H1 (cell line): ENCODE results near the gene SEZ6. TPM values are rescaled to one million over a fixed set of nuclear protein-coding genes. Genes with fewer than 3 reads are reported as not detected.

Experiments
- CTCF ChIA-PET: fragments of 300-600 bp; sonication (Branson Sonifier 250); formaldehyde crosslinking; loops from one replicate; lab custom pipeline; 2021; ENCODE audit not compliant: partially characterized antibody; lab: Charles Lee
- POLR2A ChIA-PET: fragments of 300-600 bp; sonication (Branson Sonifier 250); formaldehyde crosslinking; loops from one replicate; lab custom pipeline; 2021; ENCODE audit warnings: inconsistent platforms; ENCODE audit not compliant: partially characterized antibody; lab: Charles Lee
- DNase-seq, 2 experiments: peaks; one replicate each; pipeline versions ENCODE4 v3.0.0 to v3.0.0-alpha.2; 2010 to 2022; ENCODE audit warnings: low spot score in 2 of 2, low read depth in 1 of 2, mixed read lengths in 1 of 2
- FAIRE-seq: peaks from 2 replicates; lab custom pipeline; 2011; peaks lifted over from hg19 to GRCh38; lab: Jason Lieb, UNC
- H2AFZ ChIP-seq: 2 replicates; pipeline ENCODE4 v1.8.1; 2012; ENCODE audit warnings: low read length, inconsistent platforms
- H2AK5ac ChIP-seq: 2 replicates; pipeline ENCODE4 v1.6.1; 2013; ENCODE audit warnings: low read depth, low read length
- H2BK120ac ChIP-seq: replicated peaks from 2 replicates; pipeline ENCODE3; 2013; ENCODE audit warnings: low read depth, low read length, inconsistent platforms
- H2BK12ac ChIP-seq: 2 replicates; pipeline ENCODE4 v1.6.1; 2013; ENCODE audit warnings: low read depth, low read length
- H2BK15ac ChIP-seq: 2 replicates; pipeline ENCODE4 v1.6.1; 2013; ENCODE audit warnings: low read length
- H2BK20ac ChIP-seq: 2 replicates; pipeline ENCODE4 v1.6.1; 2013; ENCODE audit warnings: low read length
- H2BK5ac ChIP-seq: 2 replicates; pipeline ENCODE4 v1.6.1; 2013; ENCODE audit warnings: low read depth, low read length
- H3K14ac ChIP-seq: 2 replicates; pipeline ENCODE4 v1.6.1; 2013; ENCODE audit warnings: inconsistent platforms; ENCODE audit not compliant: insufficient read length
- H3K18ac ChIP-seq: 2 replicates; pipeline ENCODE4 v1.6.1; 2013; ENCODE audit warnings: low read length; ENCODE audit errors: extremely low read depth
- H3K23ac ChIP-seq: 2 replicates; pipeline ENCODE4 v1.6.1; 2013; ENCODE audit warnings: inconsistent platforms; ENCODE audit not compliant: insufficient read length
- H3K23me2 ChIP-seq: 2 replicates; pipeline ENCODE4 v1.6.1; 2013; ENCODE audit warnings: low read depth, low read length
- H3K27ac ChIP-seq: 2 replicates; pipeline ENCODE4 v1.6.1; 2011; ENCODE audit warnings: low read depth, low read length, inconsistent platforms
- H3K27me3 ChIP-seq, 4 experiments: replicated peaks in 1 of 4; 1 replicate in 1 of 4; 2 replicates in 3 of 4; pipeline versions ENCODE4 v1.6.1 to v1.8.1; 2011 to 2013; ENCODE audit warnings: low read length in 3 of 4, mild to moderate bottlenecking in 3 of 4, inconsistent platforms in 2 of 4, mixed read lengths in 2 of 4, moderate library complexity in 1 of 4; ENCODE audit not compliant: control insufficient read depth in 3 of 4, insufficient read depth in 3 of 4; ENCODE audit errors: extremely low read depth in 1 of 4
- H3K36me3 ChIP-seq, 4 experiments: 2 replicates each; pipeline versions ENCODE4 v1.6.1 to v1.8.1; 2011 to 2013; ENCODE audit warnings: mild to moderate bottlenecking in 4 of 4, low read length in 3 of 4, moderate library complexity in 2 of 4, control low read depth in 1 of 4, inconsistent platforms in 1 of 4; ENCODE audit not compliant: insufficient read depth in 4 of 4, control insufficient read depth in 2 of 4
- H3K4ac ChIP-seq: replicated peaks from 2 replicates; pipeline ENCODE3; 2013; ENCODE audit warnings: low read length, low read depth, mixed read lengths, inconsistent platforms; ENCODE audit not compliant: insufficient read length
- H3K4me1 ChIP-seq, 4 experiments: replicated peaks in 1 of 4; 1 replicate in 1 of 4; 2 replicates in 3 of 4; pipeline versions ENCODE4 v1.6.1 to v1.8.1; 2011 to 2013; ENCODE audit warnings: low read length in 3 of 4, inconsistent platforms in 2 of 4, mixed read lengths in 1 of 4; ENCODE audit not compliant: insufficient read depth in 4 of 4, control insufficient read depth in 3 of 4
- H3K4me2 ChIP-seq, 2 experiments: 2 replicates each; pipeline versions ENCODE4 v1.6.1 to v1.8.1; 2011 to 2013; ENCODE audit warnings: low read depth in 2 of 2, low read length in 2 of 2, control low read depth in 1 of 2, inconsistent platforms in 1 of 2, mild to moderate bottlenecking in 1 of 2; ENCODE audit not compliant: insufficient read depth in 1 of 2
- H3K4me3 ChIP-seq, 4 experiments: fragments of 200-600, 300-600 bp in 1 of 4; sonication (generic), shearing (Covaris generic), sonication (Bioruptor Twin) in 1 of 4; 2 replicates each; pipeline versions ENCODE4 v1.5.1 to v1.8.1; 2011 to 2016; ENCODE audit warnings: low read length in 4 of 4, low read depth in 3 of 4, control low read depth in 2 of 4, inconsistent platforms in 2 of 4, mild to moderate bottlenecking in 2 of 4, mixed read lengths in 1 of 4, moderate library complexity in 1 of 4; ENCODE audit not compliant: insufficient read depth in 2 of 4; ENCODE audit errors: extremely low read depth in 1 of 4
- H3K56ac ChIP-seq: replicated peaks from 2 replicates; pipeline ENCODE3; 2013; ENCODE audit warnings: low read depth, mild to moderate bottlenecking, mixed read lengths, low read length, inconsistent platforms; ENCODE audit not compliant: insufficient read length
- H3K79me1 ChIP-seq: 2 replicates; pipeline ENCODE4 v1.6.1; 2013; ENCODE audit warnings: low read depth, low read length, control low read depth
- H3K79me2 ChIP-seq, 2 experiments: 2 replicates each; pipeline versions ENCODE4 v1.6.1 to v1.8.1; 2012 to 2013; ENCODE audit warnings: low read length in 2 of 2, mild to moderate bottlenecking in 2 of 2, inconsistent platforms in 1 of 2; ENCODE audit not compliant: insufficient read depth in 2 of 2, control insufficient read depth in 1 of 2
- H3K9ac ChIP-seq, 4 experiments: replicated peaks in 1 of 4; 1 replicate in 1 of 4; 2 replicates in 3 of 4; pipeline versions ENCODE4 v1.6.1 to v1.8.1; 2011 to 2013; ENCODE audit warnings: low read depth in 3 of 4, low read length in 3 of 4, control low read depth in 2 of 4, mild to moderate bottlenecking in 2 of 4, moderate library complexity in 2 of 4, inconsistent platforms in 1 of 4; ENCODE audit errors: extremely low read depth in 1 of 4
- H3K9me3 ChIP-seq, 2 experiments: 2 replicates each; pipeline versions ENCODE4 v1.6.1 to v1.8.1; 2012 to 2013; ENCODE audit warnings: mild to moderate bottlenecking in 2 of 2, moderate library complexity in 2 of 2, control low read depth in 1 of 2, inconsistent platforms in 1 of 2, low read depth in 1 of 2, low read length in 1 of 2, mixed read lengths in 1 of 2; ENCODE audit not compliant: insufficient read depth in 2 of 2
- H4K20me1 ChIP-seq, 2 experiments: replicated peaks in 1 of 2; 2 replicates each; pipeline versions ENCODE3 to v1.8.1; 2011 to 2013; ENCODE audit warnings: inconsistent platforms in 2 of 2, low read length in 2 of 2, mild to moderate bottlenecking in 1 of 2; ENCODE audit not compliant: insufficient read depth in 2 of 2, control insufficient read depth in 1 of 2
- H4K5ac ChIP-seq: 2 replicates; pipeline ENCODE4 v1.6.1; 2013; ENCODE audit warnings: low read length, low read depth, mixed read lengths, inconsistent platforms; ENCODE audit not compliant: insufficient read length
- H4K8ac ChIP-seq: 2 replicates; pipeline ENCODE4 v1.8.0; 2013; ENCODE audit warnings: mild to moderate bottlenecking, moderate library complexity, low read length, inconsistent platforms; ENCODE audit not compliant: insufficient read depth; ENCODE audit errors: extremely low read depth
- H4K91ac ChIP-seq: replicated peaks from 2 replicates; pipeline ENCODE3; 2013; ENCODE audit warnings: low read length, mixed read lengths, inconsistent platforms; ENCODE audit not compliant: insufficient read length
- HDAC2 ChIP-seq, 2 experiments: fragments of 300-600 bp in 1 of 2; sonication (generic) in 1 of 2; IDR thresholded peaks; 2 replicates each; pipeline ENCODE4 v1.6.1; 2011 to 2012; ENCODE audit warnings: low read depth in 2 of 2, low read length in 2 of 2, mild to moderate bottlenecking in 2 of 2, moderate library complexity in 2 of 2, borderline replicate concordance in 1 of 2, inconsistent platforms in 1 of 2
- WGBS, 2 experiments: shearing (Covaris generic) in 1 of 2; methylation state at CpG; one replicate each; pipeline versions ENCODE4 v1.1.6 to v1.1.7; 2013 to 2015; ENCODE audit warnings: low lambda C conversion rate in 2 of 2, mixed read lengths in 2 of 2, inconsistent platforms in 1 of 2, low coverage in 1 of 2, missing lambda C conversion rate in 1 of 2; ENCODE audit not compliant: insufficient replicate concordance in 2 of 2, insufficient coverage in 1 of 2, insufficient read length in 1 of 2; ENCODE audit errors: extremely low coverage in 1 of 2, missing lambda C conversion rate in 1 of 2; 5-methylcytosine and 5-hydroxymethylcytosine counted together
- polyA plus RNA-seq, 7 experiments: library from polyadenylated mRNA; depleted of rRNA in 3 of 7; stranded (reverse) in 5 of 7; unstranded in 2 of 7; fragments of >200 nt in 5 of 7; fragments of 200-250 nt in 2 of 7; gene quantifications; 1 replicate in 5 of 7; 2 replicates in 1 of 7; 4 replicates in 1 of 7; pipeline versions ENCODE4 v1.2.1 to v1.2.3, GENCODE V29; 2011 to 2013; ENCODE audit warnings: missing spikeins in 2 of 7, mixed read lengths in 2 of 7
- total RNA-seq: library from RNA; stranded (reverse); fragmentation: NEBNext Ultra II Directional; extraction: Animal tissue kit (Norgen Biotek cat#: 25700); gene quantifications from 2 replicates; pipeline ENCODE4 v1.2.1, GENCODE V29; 2021

Gene SEZ6
- total and polyA plus RNA-seq, 2 of the 8 experiments (the other 6 are each of a cell fraction or from before 2014, with no cell fraction given): 6.9 to 16.1 TPM

DNA sequence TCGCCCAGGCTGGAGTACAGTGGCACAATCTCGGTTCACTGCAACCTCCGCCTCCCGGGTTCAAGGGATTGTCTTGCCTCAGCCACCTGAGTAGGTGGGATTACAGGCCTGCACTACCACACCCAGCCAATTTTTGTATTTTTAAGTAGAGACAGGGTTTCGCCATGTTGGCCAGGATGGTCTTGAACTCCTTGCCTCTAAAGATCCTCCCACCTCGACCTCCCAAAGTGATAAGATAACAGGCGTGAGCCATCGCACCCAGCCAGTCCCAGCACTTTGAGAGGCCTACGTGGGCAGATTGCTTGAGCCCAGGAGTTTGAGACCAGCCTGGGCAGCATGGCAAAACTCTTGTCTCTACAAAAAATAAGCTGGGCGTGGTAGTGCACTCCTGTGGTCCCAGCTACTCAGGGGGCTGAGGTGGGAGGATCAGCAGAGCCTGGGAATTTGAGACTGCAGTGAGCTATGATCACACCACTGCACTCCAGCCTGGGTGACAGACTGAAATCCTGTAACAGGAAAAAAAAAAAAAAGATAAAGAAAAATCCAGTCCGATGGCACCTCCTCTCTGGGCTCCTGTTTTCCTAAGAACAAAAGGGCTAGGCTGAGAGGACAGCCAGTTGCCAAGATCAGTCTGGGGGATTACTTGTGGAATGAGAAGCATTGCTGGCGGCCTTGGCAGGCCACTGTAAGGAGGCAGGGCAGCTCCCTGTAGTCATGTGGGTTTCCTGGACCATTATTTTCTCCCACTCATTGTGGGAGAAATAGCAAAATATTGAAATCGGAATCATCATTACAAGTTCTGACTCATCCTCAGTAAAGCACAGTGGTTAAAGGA, 34.1 kb upstream of the SEZ6 start:
- DNase-seq: no peak
- H3K4me1 ChIP-seq: peaks cover 17 to 40% (median 30%) of the 10 kb centered on the region in 4 experiments
- CTCF ChIA-PET: interaction anchor here (0.7 to 3.4 kb wide), 8 partner anchors 18 to 76 kb away, joined by 3 to 17 read pairs (median 6); no protein-coding TSS in a partner anchor

More for the DNA sequence above, 34.1 kb upstream of the SEZ6 start:
- H3K23ac ChIP-seq: no peak overlapping the region
- H4K20me1 ChIP-seq: no peaks in the 10 kb centered on the region
- H4K8ac ChIP-seq: no peak overlapping the region
- H3K27me3 ChIP-seq: no peaks in the 10 kb centered on the region
- H3K79me2 ChIP-seq: peaks cover 0 to 6% of the 10 kb centered on the region in 2 experiments; a peak in 1 of 4 replicates
- peak overlapping the region; percentile 58 for H2AK5ac ChIP-seq
- POLR2A ChIA-PET: interaction anchor here (0.7 to 1.3 kb wide), 5 partner anchors 8 to 38 kb away, joined by 3 to 5 read pairs (median 4); no protein-coding TSS in a partner anchor
- H3K9ac ChIP-seq: no peak overlapping the region
- H3K4me2 ChIP-seq: no peak overlapping the region
- peak overlapping the region; percentile 98; the same call in 1 of the 2 replicates for H2BK5ac ChIP-seq
- peak overlapping the region; percentile 65 for H3K18ac ChIP-seq
- H2BK15ac ChIP-seq: no peak overlapping the region
- no peak overlapping the region for H2BK120ac ChIP-seq
- H3K56ac ChIP-seq: no peak overlapping the region
- H3K4me3 ChIP-seq: no peak overlapping the region
- no peak overlapping the region for H3K4ac ChIP-seq
- 0 out of 2 replicates have a peak, but pooled peaks cover 2% of the 10 kb centered on the region for H3K79me1 ChIP-seq
- peak overlapping the region; percentile 95 for H2BK12ac ChIP-seq
- peak overlapping the region; percentile 100 for H2BK20ac ChIP-seq
- H3K27ac ChIP-seq: no peak overlapping the region
- H2AFZ ChIP-seq: no peak overlapping the region
- peaks cover 4% of the 10 kb centered on the region; the same call in 1 of the 2 replicates for H3K23me2 ChIP-seq
- H3K9me3 ChIP-seq: peaks cover 0 to under 1% of the 10 kb centered on the region in 2 experiments; a peak in 1 of 4 replicates
- FAIRE-seq: no peak
- TF ChIP-seq HDAC2 (IDR thresholded peaks at IDR 0.05; ENCODE audit: borderline replicate concordance in 1 of 2, low read depth in 2 of 2, low read length in 2 of 2): no peak
- TF ChIP-seq, all 59 proteins: peak for 0
- WGBS, 2 experiments: 87% methylated on average over 12 of the region's 13 CpGs; no CpG with 5 or more reads in 1 of the 2 experiments
- peak overlapping the region; percentile 53 for H4K91ac ChIP-seq
- H4K5ac ChIP-seq: no peak overlapping the region
- peaks cover 0 to 3% (median under 1%) of the 10 kb centered on the region in 4 experiments; a peak in 3 of 8 replicates for H3K36me3 ChIP-seq
- H3K14ac ChIP-seq: no peak overlapping the region
